Inferior parietal cortex (tissue), 1 donor: ENCODE measurements around the gene GIPR.
"Not testable (repeated sequence)": the region's sequence is repeated elsewhere in the genome, so short reads cannot be mapped to it uniquely, and the experiment has no call there.

Experiments used
- DNase-seq: peaks from one replicate; pipeline ENCODE4 v3.0.0-alpha.2; 2016; ENCODE audit errors: extremely low spot score

Gene GIPR

GRCh38 chr19:45691516-45692186 lies 23.6 kb downstream of the GIPR start, which contains the start of gene SNRPD2:
SNRPD2 (minus strand) TSS chr19:45691953; CDS start chr19:45691888, 65 bp downstream.
- DNase-seq = peak; percentile 98

GRCh38 chr19:45692187-45693105 lies 24.4 kb downstream of the GIPR start, which contains the start of gene QPCTL:
QPCTL (plus strand) TSS chr19:45692666; CDS start chr19:45692704, 38 bp downstream.
- DNase-seq = peak; percentile 98

- peak; percentile 68 for DNase-seq
Measured at GRCh38 chr19:45693106-45693788, 25.2 kb downstream of the GIPR start.

GRCh38 chr19:45701676-45702075 lies 33.7 kb downstream of the GIPR start:
- no peak for DNase-seq

GRCh38 chr19:45705115-45705514 lies 37.1 kb downstream of the GIPR start:
- no peak for DNase-seq

- DNase-seq = no peak
Measured at GRCh38 chr19:45705710-45706415, 37.8 kb downstream of the GIPR start.

GRCh38 chr19:45710356-45711130 lies 42.5 kb downstream of the GIPR start:
- DNase-seq = no peak

- no peak for DNase-seq
Measured at GRCh38 chr19:45711851-45712698, 44.1 kb downstream of the GIPR start.

GRCh38 chr19:45712699-45713067 lies 44.7 kb downstream of the GIPR start:
- DNase-seq = no peak

- DNase-seq = no peak
Measured at GRCh38 chr19:45713141-45713540, 45.1 kb downstream of the GIPR start.

GRCh38 chr19:45715139-45715538 lies 47.1 kb downstream of the GIPR start:
- no peak for DNase-seq

GRCh38 chr19:45716359-45717130 lies 48.5 kb downstream of the GIPR start:
- peak; percentile 43 for DNase-seq

GRCh38 chr19:45717131-45717982 lies 49.3 kb downstream of the GIPR start:
- DNase-seq = peak; percentile 99

GRCh38 chr19:45717983-45718650 lies 50.1 kb downstream of the GIPR start:
- DNase-seq = no peak

- DNase-seq = not testable (repeated sequence)
Measured at GRCh38 chr19:45720065-45720464, 52.0 kb downstream of the GIPR start.

GRCh38 chr19:45728683-45729082 lies 60.7 kb downstream of the GIPR start:
- DNase-seq = not testable (repeated sequence)

- no peak for DNase-seq
Measured at GRCh38 chr19:45729800-45730290, 61.8 kb downstream of the GIPR start.
